ENCODE data around the gene ADGRL3. TPM values are rescaled to one million over a fixed set of nuclear protein-coding genes. Genes with fewer than 3 reads are reported as not detected.
"Not testable (repeated sequence)": the region's sequence is repeated elsewhere in the genome, so short reads cannot be mapped to it uniquely, and the experiment has no call there.

Gene ADGRL3
- total RNA-seq, 1 donor from 2014 or later: 5.9 TPM

GRCh38 chr4:61468024-61468720 lies 268.0 kb downstream of the ADGRL3 start:
- DNase-seq (ENCODE audit: low spot score): no peak

- no peak for DNase-seq (ENCODE audit: low spot score)
Observed at GRCh38 chr4:61473306-61473705, 273.2 kb downstream of the ADGRL3 start.

GRCh38 chr4:61478340-61478739 lies 278.2 kb downstream of the ADGRL3 start:
- no peak for DNase-seq (ENCODE audit: low spot score)

- no peak for DNase-seq (ENCODE audit: low spot score)
Observed at GRCh38 chr4:61485056-61485455, 284.9 kb downstream of the ADGRL3 start.

GRCh38 chr4:61489927-61490326 lies 289.8 kb downstream of the ADGRL3 start:
- DNase-seq (ENCODE audit: low spot score): no peak

GRCh38 chr4:61493041-61493440 lies 292.9 kb downstream of the ADGRL3 start:
- DNase-seq (ENCODE audit: low spot score): no peak

- DNase-seq (ENCODE audit: low spot score): no peak
Observed at GRCh38 chr4:61493470-61493869, 293.3 kb downstream of the ADGRL3 start.

- DNase-seq (ENCODE audit: low spot score): no peak
Observed at GRCh38 chr4:61500883-61501282, 300.8 kb downstream of the ADGRL3 start.

- DNase-seq (ENCODE audit: low spot score): no peak
Observed at GRCh38 chr4:61501812-61502211, 301.7 kb downstream of the ADGRL3 start.

- no peak for DNase-seq (ENCODE audit: low spot score)
Observed at GRCh38 chr4:61505773-61506685, 305.9 kb downstream of the ADGRL3 start.

- DNase-seq (ENCODE audit: low spot score): no peak
Observed at GRCh38 chr4:61507091-61507490, 307.0 kb downstream of the ADGRL3 start.

- not testable (repeated sequence) for DNase-seq (ENCODE audit: low spot score)
Observed at GRCh38 chr4:61509721-61510241, 309.7 kb downstream of the ADGRL3 start.

- no peak for DNase-seq (ENCODE audit: low spot score)
Observed at GRCh38 chr4:61511716-61512488, 311.8 kb downstream of the ADGRL3 start.

GRCh38 chr4:61514991-61515390 lies 314.9 kb downstream of the ADGRL3 start:
- no peak for DNase-seq (ENCODE audit: low spot score)

- DNase-seq (ENCODE audit: low spot score): no peak
Observed at GRCh38 chr4:61517144-61517543, 317.0 kb downstream of the ADGRL3 start.

- no peak for DNase-seq (ENCODE audit: low spot score)
Observed at GRCh38 chr4:61520166-61520565, 320.0 kb downstream of the ADGRL3 start.

- DNase-seq (ENCODE audit: low spot score): no peak
Observed at GRCh38 chr4:61520681-61521160, 320.6 kb downstream of the ADGRL3 start.

GRCh38 chr4:61521451-61521850 lies 321.3 kb downstream of the ADGRL3 start:
- DNase-seq (ENCODE audit: low spot score): no peak

- no peak for DNase-seq (ENCODE audit: low spot score)
Observed at GRCh38 chr4:61522312-61522711, 322.2 kb downstream of the ADGRL3 start.

- no peak for DNase-seq (ENCODE audit: low spot score)
Observed at GRCh38 chr4:61527888-61528287, 327.8 kb downstream of the ADGRL3 start.

- no peak for DNase-seq (ENCODE audit: low spot score)
Observed at GRCh38 chr4:61528595-61528994, 328.5 kb downstream of the ADGRL3 start.
